Daoy (cell line): Measurements from ENCODE around the gene SPRED2. TPM values are rescaled to one million over a fixed set of nuclear protein-coding genes. Genes with fewer than 3 reads are reported as not detected.

ENCODE experiments used
- DNase-seq: peaks from one replicate; pipeline ENCODE4 v3.0.0-alpha.2; 2015; ENCODE audit warnings: low read depth
- total RNA-seq: library from RNA; depleted of rRNA; stranded (reverse); fragments of >200 nt; shearing (Covaris generic); gene quantifications from 2 replicates; pipeline ENCODE4 v1.2.3, GENCODE V29; 2014; rRNA removed

SPRED2 gene
- total RNA-seq, 1 experiment from 2014 or later: 6.9 TPM

- DNase-seq: no peak
Measured at GRCh38 chr2:65277791-65278483, 154.5 kb downstream of the SPRED2 start.

DNA sequence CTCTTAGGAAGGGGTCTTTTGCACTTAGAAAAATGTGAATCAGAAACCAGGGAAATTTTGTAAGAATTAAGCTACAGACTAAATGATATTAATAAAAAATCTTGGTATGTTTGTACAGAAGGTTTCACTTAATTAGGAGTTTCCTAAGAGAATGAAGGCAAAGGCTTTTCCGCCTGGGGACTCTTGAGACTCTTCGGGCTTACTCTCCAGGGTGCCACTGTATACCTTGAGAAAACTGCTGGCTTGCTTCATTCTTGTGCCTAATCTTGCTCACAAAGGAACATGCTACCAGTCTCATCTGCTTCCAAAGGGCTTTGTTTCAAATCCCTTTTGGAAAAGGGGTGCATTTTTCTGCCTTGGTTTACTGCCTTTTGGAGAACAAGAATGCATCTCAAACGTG is 155.3 kb downstream of the SPRED2 start:
- DNase-seq: no peak

- DNase-seq: no peak
Measured at GRCh38 chr2:65276609-65277008, 155.8 kb downstream of the SPRED2 start.

DNA sequence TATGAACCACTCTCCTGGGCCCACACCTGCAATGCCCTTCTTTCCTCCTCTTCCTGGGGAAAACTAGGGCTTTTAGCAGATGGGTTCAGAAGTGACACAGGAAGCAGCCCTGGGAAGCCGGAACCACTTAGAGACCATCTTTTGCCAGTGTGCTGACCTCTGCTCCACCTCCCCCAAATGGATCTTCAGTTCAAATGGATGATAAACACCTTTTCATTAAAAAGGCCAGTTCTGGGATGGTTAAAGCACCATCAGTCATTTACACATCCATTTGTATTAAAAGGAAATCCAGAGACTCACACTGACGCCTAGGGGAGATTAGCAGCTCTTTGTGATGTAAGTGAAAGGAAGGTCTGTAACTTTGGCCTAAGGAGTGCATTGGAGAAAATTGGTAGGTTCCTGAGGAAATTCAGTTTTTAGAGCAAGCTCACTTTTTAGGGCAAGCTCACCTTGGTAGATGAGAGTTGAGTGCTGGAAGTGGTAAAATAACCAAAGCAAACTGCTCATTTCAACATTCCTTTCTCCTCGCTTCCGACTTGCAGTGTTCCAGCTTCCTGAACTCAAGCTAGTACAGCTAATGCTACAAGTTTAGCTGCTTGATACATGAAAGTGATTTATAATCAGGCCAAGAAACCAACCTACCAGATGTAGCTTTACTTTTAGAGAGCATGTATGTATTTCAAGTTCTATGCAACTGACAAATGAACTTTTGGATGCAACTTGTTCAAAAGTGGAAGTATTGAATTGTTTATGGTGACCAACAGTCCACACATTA is 157.1 kb downstream of the SPRED2 start:
- no peak for DNase-seq

GRCh38 chr2:65273344-65273743 is 159.1 kb downstream of the SPRED2 start:
- no peak for DNase-seq

- DNase-seq: no peak
Measured at GRCh38 chr2:65268957-65269356, 163.4 kb downstream of the SPRED2 start.

- no peak for DNase-seq
Measured at GRCh38 chr2:65267008-65267407, 165.4 kb downstream of the SPRED2 start.

DNA sequence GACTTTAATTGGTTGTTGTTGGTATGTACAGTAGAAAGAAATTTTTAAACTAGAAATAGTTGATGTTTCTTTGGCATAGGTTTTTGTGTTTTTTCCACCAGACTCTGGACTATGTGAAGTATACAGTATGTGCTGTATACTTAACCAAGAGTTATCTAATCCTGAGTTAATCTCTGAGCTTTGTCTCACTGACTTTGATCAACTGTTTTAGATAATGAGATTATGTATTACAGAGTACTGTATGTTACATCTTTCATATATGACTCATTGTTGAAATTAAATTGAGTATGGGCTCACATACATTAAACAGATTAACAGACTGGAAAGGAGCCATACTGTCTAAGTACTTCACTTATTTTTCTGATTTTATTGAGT is 166.7 kb downstream of the SPRED2 start:
- no peak for DNase-seq

GRCh38 chr2:65264821-65265670 is 167.4 kb downstream of the SPRED2 start:
- peak; percentile 47 for DNase-seq

DNA sequence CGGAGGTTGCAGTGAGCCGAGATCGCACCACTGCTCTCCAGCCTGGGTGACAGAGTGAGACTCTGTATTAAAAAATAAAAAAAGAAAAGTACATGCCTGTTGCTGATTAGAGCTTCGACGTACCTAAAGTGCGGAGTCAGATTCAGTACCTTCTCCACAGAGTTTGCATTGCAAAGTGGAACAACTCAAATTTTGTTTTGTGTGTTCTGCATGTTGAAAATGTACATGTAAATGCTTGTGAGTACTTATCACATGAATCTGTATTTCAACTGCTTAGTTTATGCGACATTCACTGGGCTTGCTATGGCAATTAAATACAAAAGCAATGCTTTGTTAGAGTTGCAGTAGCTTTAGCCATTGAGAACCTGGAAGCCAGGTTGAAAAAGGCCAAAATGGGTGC is 168.4 kb downstream of the SPRED2 start:
- DNase-seq: no peak

DNA sequence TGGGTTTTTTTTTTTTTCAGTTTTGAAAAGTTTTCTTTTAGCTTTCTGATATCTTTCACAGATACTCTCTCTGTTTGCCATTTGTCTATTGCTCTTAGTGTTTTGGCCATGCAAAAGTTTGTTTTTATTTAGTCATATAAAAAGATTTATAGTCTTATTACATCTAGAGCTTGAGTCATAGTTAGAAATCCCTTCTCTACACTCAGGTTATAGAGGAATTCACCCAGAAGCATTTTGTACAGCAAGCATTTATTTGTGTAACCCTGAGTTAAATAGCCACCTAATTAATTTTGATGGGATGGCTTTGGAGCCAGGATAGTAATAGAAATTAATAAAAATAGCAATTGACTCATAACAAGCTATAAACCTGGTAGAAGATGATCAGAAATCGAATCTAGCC is 169.1 kb downstream of the SPRED2 start:
- DNase-seq: no peak

DNA sequence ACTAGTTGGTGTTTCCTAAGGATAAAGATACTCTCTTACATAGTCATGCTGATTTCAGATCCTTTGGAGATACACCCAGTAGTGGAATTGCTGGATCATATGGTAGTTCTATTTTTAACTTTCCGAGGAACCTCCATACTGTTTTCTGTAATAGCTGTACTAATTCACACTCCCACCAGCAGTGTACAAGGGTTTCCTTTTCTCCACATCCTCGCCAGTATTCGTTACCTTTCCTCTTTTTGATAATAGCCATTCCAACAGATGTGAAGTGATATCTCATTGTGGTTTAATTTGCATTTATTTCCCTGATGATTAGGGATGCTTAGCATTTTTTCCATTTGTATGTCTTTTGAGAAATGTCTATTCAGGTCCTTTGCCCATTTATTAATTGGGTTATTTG is 170.7 kb downstream of the SPRED2 start:
- no peak for DNase-seq

Other genes starting within 250 kb of the SPRED2 start
- gene ACTR2, start 204.8 kb downstream of the SPRED2 start, total RNA-seq: 60.8 and 75.9 TPM in 2 replicates